Bronchus fibroblast of lung (primary cell): ENCODE measurements around the gene CYP4A22. TPM values are rescaled to one million over a fixed set of nuclear protein-coding genes. Genes with fewer than 3 reads are reported as not detected.

Experiments
- total RNA-seq: library from RNA; depleted of rRNA; stranded (reverse); fragments of >200 nt; gene quantifications from 2 replicates; pipeline ENCODE4 v1.2.3, GENCODE V29; 2015

The CYP4A22 gene, protein sequence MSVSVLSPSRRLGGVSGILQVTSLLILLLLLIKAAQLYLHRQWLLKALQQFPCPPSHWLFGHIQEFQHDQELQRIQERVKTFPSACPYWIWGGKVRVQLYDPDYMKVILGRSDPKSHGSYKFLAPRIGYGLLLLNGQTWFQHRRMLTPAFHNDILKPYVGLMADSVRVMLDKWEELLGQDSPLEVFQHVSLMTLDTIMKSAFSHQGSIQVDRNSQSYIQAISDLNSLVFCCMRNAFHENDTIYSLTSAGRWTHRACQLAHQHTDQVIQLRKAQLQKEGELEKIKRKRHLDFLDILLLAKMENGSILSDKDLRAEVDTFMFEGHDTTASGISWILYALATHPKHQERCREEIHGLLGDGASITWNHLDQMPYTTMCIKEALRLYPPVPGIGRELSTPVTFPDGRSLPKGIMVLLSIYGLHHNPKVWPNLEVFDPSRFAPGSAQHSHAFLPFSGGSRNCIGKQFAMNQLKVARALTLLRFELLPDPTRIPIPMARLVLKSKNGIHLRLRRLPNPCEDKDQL
- total RNA-seq: not detected in 2 replicates

DNA sequence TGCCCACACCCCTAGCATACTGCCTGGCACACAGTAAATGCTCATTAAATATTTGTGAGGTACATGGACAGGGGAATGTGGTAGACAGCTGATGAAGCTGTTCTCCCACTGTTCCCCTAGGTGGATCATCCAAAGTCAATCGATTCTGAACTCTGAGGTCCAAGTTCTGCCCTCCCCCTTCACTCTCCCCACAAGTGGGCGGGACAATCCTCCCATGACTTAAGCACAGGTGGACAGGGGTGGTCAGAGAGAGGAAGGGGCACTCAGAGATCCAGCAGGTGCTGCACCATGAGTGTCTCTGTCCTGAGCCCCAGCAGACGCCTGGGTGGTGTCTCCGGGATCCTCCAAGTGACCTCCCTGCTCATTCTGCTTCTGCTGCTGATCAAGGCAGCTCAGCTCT is at the start of gene CYP4A22:
Gene CYP4A22, plus strand, starts transcription at position 244 of the 400 bp plus-strand sequence. Its CDS starts 45 bp downstream, at position 289.

DNA sequence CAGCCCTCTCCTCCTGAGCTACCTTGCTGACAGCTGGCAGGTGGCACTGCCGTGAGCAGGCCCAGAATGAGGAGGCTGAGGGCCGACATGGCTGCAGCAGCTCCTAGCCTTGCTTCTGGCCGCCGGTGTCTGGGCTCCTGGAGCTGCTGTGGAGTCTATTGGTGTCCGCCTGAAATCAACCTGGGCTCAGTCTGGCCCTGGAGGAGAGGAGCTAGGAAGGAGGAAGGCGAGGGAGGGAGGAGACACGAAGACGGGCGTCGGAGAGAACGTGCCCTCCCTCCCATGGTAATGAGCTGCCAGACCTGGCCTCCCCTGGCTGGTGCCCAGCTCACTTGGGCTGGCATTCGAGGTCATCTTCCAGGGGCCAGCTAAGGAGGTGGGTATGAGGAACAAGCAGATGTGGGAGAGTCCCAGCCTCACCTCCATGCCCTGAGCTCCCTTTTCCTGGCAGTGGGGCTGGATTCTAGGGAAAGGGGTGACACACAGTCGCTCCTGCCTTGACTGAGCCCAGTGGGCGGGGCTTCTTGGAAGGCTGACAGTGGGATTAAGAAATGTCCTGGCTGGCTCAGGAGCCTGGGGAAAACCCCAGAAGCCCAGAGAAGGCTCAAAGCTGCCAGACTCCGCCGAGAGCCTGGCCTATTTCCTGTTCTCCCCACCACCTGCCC is 52.7 kb downstream of the CYP4A22 start, which contains the start of gene PDZK1IP1:
Gene PDZK1IP1, minus strand, starts transcription at position 193 of the 665 bp plus-strand sequence. Its CDS starts 104 bp downstream, at position 89.

Other genes with a start within 250 kb of the CYP4A22 start
- gene CYP4A11, start 196.0 kb upstream of the CYP4A22 start, total RNA-seq: not detected in 2 replicates
- gene CYP4X1, start 113.8 kb upstream of the CYP4A22 start, total RNA-seq: under 0.01 TPM in 1 of 2 replicates, not detected in the other
- not detected in 2 replicates for gene CYP4Z1, start 70.2 kb upstream of the CYP4A22 start, total RNA-seq
- gene PDZK1IP1, start 52.6 kb downstream of the CYP4A22 start, total RNA-seq: not detected in 2 replicates
- gene TAL1, start 94.8 kb downstream of the CYP4A22 start, total RNA-seq: not detected in 2 replicates
- gene STIL, start 176.7 kb downstream of the CYP4A22 start, total RNA-seq: 13.8 and 16.0 TPM in 2 replicates
- 39.2 and 56.0 TPM in 2 replicates for gene CMPK1, start 196.3 kb downstream of the CYP4A22 start, total RNA-seq